GM12801 (cell line): Measurements from ENCODE around the gene LDAH.

Experiments
- TF ChIP-seq, protein P1 (sequence below): IDR thresholded peaks from one replicate; pipeline ENCODE4 v1.5.1; 2011; ENCODE audit warnings: control low read depth; ENCODE audit not compliant: insufficient read length; ENCODE audit errors: extremely low read depth

Gene LDAH

DNA sequence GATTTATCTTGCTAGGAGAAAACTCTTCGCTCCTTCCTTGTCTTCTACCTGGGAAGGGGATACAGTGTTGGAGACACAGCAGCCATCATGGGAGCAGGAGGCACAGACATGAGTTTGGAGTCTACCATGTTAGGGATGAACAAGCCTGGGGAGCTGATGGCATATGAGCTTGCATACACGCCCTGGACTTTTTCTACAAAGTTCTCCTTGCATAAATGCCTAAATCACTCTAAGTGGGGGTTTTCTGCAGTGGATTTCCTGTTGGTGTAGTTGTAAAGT lies 168.4 kb downstream of the LDAH start:
- TF ChIP-seq, protein P1, sequence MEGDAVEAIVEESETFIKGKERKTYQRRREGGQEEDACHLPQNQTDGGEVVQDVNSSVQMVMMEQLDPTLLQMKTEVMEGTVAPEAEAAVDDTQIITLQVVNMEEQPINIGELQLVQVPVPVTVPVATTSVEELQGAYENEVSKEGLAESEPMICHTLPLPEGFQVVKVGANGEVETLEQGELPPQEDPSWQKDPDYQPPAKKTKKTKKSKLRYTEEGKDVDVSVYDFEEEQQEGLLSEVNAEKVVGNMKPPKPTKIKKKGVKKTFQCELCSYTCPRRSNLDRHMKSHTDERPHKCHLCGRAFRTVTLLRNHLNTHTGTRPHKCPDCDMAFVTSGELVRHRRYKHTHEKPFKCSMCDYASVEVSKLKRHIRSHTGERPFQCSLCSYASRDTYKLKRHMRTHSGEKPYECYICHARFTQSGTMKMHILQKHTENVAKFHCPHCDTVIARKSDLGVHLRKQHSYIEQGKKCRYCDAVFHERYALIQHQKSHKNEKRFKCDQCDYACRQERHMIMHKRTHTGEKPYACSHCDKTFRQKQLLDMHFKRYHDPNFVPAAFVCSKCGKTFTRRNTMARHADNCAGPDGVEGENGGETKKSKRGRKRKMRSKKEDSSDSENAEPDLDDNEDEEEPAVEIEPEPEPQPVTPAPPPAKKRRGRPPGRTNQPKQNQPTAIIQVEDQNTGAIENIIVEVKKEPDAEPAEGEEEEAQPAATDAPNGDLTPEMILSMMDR: no peak

GRCh38 chr2:20653695-20654534 lies 169.0 kb downstream of the LDAH start:
- TF ChIP-seq, protein P1: no peak

GRCh38 chr2:20652673-20653575 lies 170.0 kb downstream of the LDAH start:
- TF ChIP-seq, protein P1: no peak

DNA sequence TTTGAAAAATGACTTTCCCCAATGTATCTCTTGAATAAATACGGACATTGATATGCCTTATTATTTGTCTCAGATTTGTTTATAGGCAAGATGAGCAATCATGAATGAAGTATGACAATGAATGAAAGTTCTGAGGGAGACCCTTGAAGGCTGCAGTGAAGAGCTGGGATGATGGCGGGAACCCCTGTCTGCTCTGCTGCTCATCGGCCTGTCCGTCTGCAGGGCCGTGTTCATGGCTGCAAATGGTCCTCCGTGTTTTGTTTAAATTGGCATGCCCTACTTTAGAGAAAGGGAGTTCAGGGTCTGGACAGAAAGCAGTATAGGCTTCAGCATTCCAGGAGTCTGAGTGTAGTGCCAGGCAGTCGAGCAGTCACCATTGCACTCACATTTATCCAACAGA lies 170.8 kb downstream of the LDAH start:
- TF ChIP-seq, protein P1: no peak

DNA sequence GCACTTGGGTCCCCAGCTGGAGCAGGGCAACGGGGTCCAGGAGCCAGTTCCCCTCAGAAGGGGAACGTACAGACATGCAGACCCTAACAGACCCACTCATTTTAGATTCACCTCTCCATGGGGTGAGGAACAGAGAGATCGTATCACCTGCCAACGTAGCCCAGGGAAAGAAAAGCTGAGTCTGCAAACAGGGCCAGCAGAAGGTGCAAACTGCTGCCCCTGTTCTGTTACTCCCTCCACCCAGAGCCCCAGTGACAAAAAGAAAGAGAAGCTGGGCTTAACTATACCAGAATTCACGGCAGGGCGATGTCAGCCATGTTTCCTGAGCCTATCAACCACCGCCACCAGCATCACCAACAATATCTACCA lies 171.2 kb downstream of the LDAH start:
- TF ChIP-seq, protein P1: no peak

GRCh38 chr2:20650877-20651730 lies 171.8 kb downstream of the LDAH start, which contains the start of gene HS1BP3:
TSS of gene HS1BP3 (minus strand) at chr2:20651098. CDS start at chr2:20651063, 35 bp downstream.
- TF ChIP-seq, protein P1: no peak
